WTC11 (cell line): ENCODE data around the gene LAPTM4A.

Experiments used
- ESRRA ChIP-seq: sonication (generic); formaldehyde crosslinking; IDR thresholded peaks from 2 replicates; pipeline ENCODE4 v1.8.1; 2022; ENCODE audit warnings: mild to moderate bottlenecking, missing genetic modification reagents, borderline replicate concordance
- JUN ChIP-seq: sonication (generic); formaldehyde crosslinking; IDR thresholded peaks from 2 replicates; pipeline ENCODE4 v1.8.0; 2023; ENCODE audit warnings: mild to moderate bottlenecking, missing genetic modification reagents
- OVOL2 ChIP-seq: fragments of 250-450 bp; sonication (Bioruptor Pico); IDR thresholded peaks from 2 replicates; pipeline ENCODE4 v1.9.0; 2021; ENCODE audit warnings: mild to moderate bottlenecking, borderline replicate concordance
- TEAD4 ChIP-seq: sonication (generic); formaldehyde crosslinking; IDR thresholded peaks from 2 replicates; pipeline ENCODE4 v1.8.0; 2022; ENCODE audit warnings: mild to moderate bottlenecking, missing genetic modification reagents
- ZNF138 ChIP-seq: sonication (generic); formaldehyde crosslinking; conservative IDR thresholded peaks from 2 replicates; pipeline ENCODE4 v1.8.1; 2022; ENCODE audit warnings: mild to moderate bottlenecking, moderate library complexity, missing genetic modification reagents
- TF ChIP-seq, protein P1 (sequence below): fragments of 200-600 bp; IDR thresholded peaks from 2 replicates; pipeline ENCODE4 v1.8.0; 2022; ENCODE audit warnings: antibody characterized with exemption
- TF ChIP-seq, protein P2 (sequence below): sonication (generic); formaldehyde crosslinking; IDR thresholded peaks from 2 replicates; pipeline ENCODE4 v1.8.1; 2023; ENCODE audit warnings: mild to moderate bottlenecking, missing genetic modification reagents
- TF ChIP-seq, protein P3 (sequence below): sonication (generic); formaldehyde crosslinking; conservative IDR thresholded peaks from 2 replicates; pipeline ENCODE4 v1.8.1; 2022; ENCODE audit warnings: mild to moderate bottlenecking, missing genetic modification reagents
- TF ChIP-seq, protein P4 (sequence below): sonication (generic); formaldehyde crosslinking; IDR thresholded peaks from 2 replicates; pipeline ENCODE4 v1.8.0; 2022; ENCODE audit warnings: mild to moderate bottlenecking, missing genetic modification reagents
- TF ChIP-seq, protein P5 (sequence below): sonication (generic); formaldehyde crosslinking; IDR thresholded peaks from 2 replicates; pipeline ENCODE4 v1.8.1; 2022; ENCODE audit warnings: low read depth, missing genetic modification reagents, borderline replicate concordance

DNA sequence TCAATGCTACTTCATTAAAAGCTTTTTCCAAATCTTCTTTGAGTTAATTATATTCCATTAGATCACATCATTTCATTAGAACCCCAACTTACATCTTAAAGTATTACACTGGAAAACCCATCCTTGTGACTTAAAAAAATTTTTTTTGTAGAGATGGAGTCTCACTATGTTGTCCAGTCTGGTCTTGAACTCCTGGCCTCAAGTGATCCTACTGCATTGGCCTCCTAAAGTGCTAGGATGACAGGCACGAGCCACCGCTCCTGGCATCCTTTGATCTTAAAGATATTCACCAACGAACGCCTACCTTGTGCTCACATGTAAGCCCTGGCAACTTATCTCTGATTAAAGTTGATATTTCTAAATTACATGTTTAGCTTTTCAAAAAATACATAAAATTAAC lies 6.7 kb downstream of the LAPTM4A start:
- TF ChIP-seq, protein P1, sequence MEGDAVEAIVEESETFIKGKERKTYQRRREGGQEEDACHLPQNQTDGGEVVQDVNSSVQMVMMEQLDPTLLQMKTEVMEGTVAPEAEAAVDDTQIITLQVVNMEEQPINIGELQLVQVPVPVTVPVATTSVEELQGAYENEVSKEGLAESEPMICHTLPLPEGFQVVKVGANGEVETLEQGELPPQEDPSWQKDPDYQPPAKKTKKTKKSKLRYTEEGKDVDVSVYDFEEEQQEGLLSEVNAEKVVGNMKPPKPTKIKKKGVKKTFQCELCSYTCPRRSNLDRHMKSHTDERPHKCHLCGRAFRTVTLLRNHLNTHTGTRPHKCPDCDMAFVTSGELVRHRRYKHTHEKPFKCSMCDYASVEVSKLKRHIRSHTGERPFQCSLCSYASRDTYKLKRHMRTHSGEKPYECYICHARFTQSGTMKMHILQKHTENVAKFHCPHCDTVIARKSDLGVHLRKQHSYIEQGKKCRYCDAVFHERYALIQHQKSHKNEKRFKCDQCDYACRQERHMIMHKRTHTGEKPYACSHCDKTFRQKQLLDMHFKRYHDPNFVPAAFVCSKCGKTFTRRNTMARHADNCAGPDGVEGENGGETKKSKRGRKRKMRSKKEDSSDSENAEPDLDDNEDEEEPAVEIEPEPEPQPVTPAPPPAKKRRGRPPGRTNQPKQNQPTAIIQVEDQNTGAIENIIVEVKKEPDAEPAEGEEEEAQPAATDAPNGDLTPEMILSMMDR, result no peak
- TF ChIP-seq ESRRA (CRISPR knock-in tag), result no peak
- no peak for TF ChIP-seq ZNF138
- TF ChIP-seq, protein P2, sequence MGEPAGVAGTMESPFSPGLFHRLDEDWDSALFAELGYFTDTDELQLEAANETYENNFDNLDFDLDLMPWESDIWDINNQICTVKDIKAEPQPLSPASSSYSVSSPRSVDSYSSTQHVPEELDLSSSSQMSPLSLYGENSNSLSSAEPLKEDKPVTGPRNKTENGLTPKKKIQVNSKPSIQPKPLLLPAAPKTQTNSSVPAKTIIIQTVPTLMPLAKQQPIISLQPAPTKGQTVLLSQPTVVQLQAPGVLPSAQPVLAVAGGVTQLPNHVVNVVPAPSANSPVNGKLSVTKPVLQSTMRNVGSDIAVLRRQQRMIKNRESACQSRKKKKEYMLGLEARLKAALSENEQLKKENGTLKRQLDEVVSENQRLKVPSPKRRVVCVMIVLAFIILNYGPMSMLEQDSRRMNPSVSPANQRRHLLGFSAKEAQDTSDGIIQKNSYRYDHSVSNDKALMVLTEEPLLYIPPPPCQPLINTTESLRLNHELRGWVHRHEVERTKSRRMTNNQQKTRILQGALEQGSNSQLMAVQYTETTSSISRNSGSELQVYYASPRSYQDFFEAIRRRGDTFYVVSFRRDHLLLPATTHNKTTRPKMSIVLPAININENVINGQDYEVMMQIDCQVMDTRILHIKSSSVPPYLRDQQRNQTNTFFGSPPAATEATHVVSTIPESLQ, result no peak
- TF ChIP-seq, protein P3, sequence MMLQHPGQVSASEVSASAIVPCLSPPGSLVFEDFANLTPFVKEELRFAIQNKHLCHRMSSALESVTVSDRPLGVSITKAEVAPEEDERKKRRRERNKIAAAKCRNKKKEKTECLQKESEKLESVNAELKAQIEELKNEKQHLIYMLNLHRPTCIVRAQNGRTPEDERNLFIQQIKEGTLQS (CRISPR knock-in tag), result no peak
- TF ChIP-seq, protein P4, sequence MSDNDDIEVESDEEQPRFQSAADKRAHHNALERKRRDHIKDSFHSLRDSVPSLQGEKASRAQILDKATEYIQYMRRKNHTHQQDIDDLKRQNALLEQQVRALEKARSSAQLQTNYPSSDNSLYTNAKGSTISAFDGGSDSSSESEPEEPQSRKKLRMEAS, result no peak
- TF ChIP-seq JUN (CRISPR knock-in tag), result no peak
- TF ChIP-seq, protein P5, sequence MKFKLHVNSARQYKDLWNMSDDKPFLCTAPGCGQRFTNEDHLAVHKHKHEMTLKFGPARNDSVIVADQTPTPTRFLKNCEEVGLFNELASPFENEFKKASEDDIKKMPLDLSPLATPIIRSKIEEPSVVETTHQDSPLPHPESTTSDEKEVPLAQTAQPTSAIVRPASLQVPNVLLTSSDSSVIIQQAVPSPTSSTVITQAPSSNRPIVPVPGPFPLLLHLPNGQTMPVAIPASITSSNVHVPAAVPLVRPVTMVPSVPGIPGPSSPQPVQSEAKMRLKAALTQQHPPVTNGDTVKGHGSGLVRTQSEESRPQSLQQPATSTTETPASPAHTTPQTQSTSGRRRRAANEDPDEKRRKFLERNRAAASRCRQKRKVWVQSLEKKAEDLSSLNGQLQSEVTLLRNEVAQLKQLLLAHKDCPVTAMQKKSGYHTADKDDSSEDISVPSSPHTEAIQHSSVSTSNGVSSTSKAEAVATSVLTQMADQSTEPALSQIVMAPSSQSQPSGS (CRISPR knock-in tag), result no peak
- no peak for TF ChIP-seq OVOL2 (CRISPR knock-in tag)
- TF ChIP-seq TEAD4 (CRISPR knock-in tag), result no peak
